ENCODE results near the gene STEAP1B.

DNA sequence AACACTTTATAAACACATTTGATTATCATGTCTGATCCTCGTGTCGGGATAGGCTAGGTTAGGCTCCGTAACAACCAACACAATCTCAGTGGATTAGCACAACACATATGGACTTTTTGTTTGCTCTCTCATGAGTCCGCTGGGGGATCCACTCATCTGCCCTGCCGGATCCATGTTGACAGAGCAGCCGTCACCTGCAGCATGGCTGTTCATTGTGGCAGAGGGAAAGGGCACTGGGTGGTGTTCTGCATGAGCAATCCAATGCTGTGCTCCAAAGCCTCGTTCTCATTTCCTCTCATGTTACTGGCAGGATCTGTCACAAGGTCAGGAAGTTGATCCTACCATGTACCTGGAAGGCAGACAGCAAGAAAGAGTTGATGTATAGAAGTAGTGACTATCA, 80.5 kb downstream of the STEAP1B start:
- TF ChIP-seq CTCF (conservative IDR thresholded peaks at IDR 0.05; ENCODE audit: low read length) (no peak), EZH2phosphoT487 (IDR thresholded peaks at IDR 0.05; ENCODE audit: borderline replicate concordance, low read depth, low read length) (no peak)
